HCT116 (cell line): ENCODE data around the gene ERICH3. TPM values are rescaled to one million over a fixed set of nuclear protein-coding genes. Genes with fewer than 3 reads are reported as not detected.

ENCODE experiments used
- ATAC-seq: fragments of 200-7000 bp; cut with Tn5 transposase; 2 replicates; pipeline ENCODE4 v1.9.1; 2020; ENCODE audit warnings: mild to moderate bottlenecking, moderate library complexity
- BruUV-seq: library from RNA; stranded (reverse); fragments of 400-500 nt; replicated peaks from 2 replicates; lab custom pipeline; 2021; lab: Mats Ljungman, UMichigan
- CTCF ChIA-PET: fragments of 300-600 bp; sonication (Branson Sonifier 250); formaldehyde crosslinking; loops from one replicate; lab custom pipeline; 2021; ENCODE audit warnings: antibody characterized with exemption; lab: Charles Lee
- POLR2A ChIA-PET: fragments of 300-600, 350-600 bp; sonication (Branson Sonifier 250); formaldehyde crosslinking; loops from one replicate; lab custom pipeline; 2021; ENCODE audit warnings: antibody characterized with exemption; lab: Charles Lee
- RAD21 ChIA-PET, 2 experiments: fragments of 300-600 bp; sonication (Branson Sonifier 250); formaldehyde crosslinking; loops; one replicate each; lab custom pipeline; 2023; ENCODE audit warnings: low total read pairs in 2 of 2; ENCODE audit not compliant: uncharacterized antibody in 2 of 2, unreplicated experiment in 2 of 2, low non-redundant PET in 1 of 2; lab: Charles Lee
- DNase-seq: peaks from one replicate; pipeline ENCODE4 v3.0.0-alpha.2; 2010; ENCODE audit warnings: low read depth, low spot score
- H2AFZ ChIP-seq: fragments of 200-600 bp; shearing (Covaris generic), sonication (generic); 2 replicates; pipeline ENCODE4 v1.6.1; 2017; ENCODE audit warnings: low read depth, mixed run types, mixed read lengths, antibody characterized with exemption, low read length; ENCODE audit not compliant: poor library complexity, severe bottlenecking
- H3K27ac ChIP-seq: 2 replicates; pipeline ENCODE4 v1.5.1; 2012; ENCODE audit warnings: low read depth, low read length
- H3K27me3 ChIP-seq: fragments of 200-600 bp; sonication (generic); 2 replicates; pipeline ENCODE4 v1.6.1; 2016; ENCODE audit warnings: mixed run types, low read length, mixed read lengths; ENCODE audit not compliant: insufficient read depth
- H3K36me3 ChIP-seq, 2 experiments: fragments of 200-500 bp in 1 of 2; fragments of 200-600 bp in 1 of 2; sonication (Bioruptor generic) in 1 of 2; sonication (generic) in 1 of 2; 2 replicates each; pipeline versions ENCODE4 v1.5.1 to v1.6.1; 2014 to 2016; ENCODE audit warnings: low read length in 2 of 2, inconsistent platforms in 1 of 2, mixed read lengths in 1 of 2, mixed run types in 1 of 2; ENCODE audit not compliant: insufficient read depth in 2 of 2, control insufficient read depth in 1 of 2
- H3K4me1 ChIP-seq, 2 experiments: fragments of 200-600 bp in 1 of 2; sonication (generic) in 1 of 2; 2 replicates each; pipeline versions ENCODE4 v1.5.1 to v1.6.1; 2012 to 2017; ENCODE audit warnings: low read length in 2 of 2, inconsistent platforms in 1 of 2, mild to moderate bottlenecking in 1 of 2, mixed read lengths in 1 of 2, mixed run types in 1 of 2, moderate library complexity in 1 of 2; ENCODE audit not compliant: insufficient read depth in 2 of 2, control insufficient read depth in 1 of 2
- H3K4me2 ChIP-seq: fragments of 200-600 bp; sonication (generic); 2 replicates; pipeline ENCODE4 v1.6.1; 2017; ENCODE audit warnings: mixed run types, low read length, mixed read lengths
- H3K4me3 ChIP-seq, 2 experiments: fragments of 200-600 bp in 1 of 2; sonication (generic) in 1 of 2; replicated peaks in 1 of 2; 2 replicates each; pipeline ENCODE4 v1.5.1; 2011 to 2016; ENCODE audit warnings: low read length in 2 of 2, control low read depth in 1 of 2, low read depth in 1 of 2, mild to moderate bottlenecking in 1 of 2, mixed read lengths in 1 of 2, mixed run types in 1 of 2
- H3K79me2 ChIP-seq: fragments of 200-600 bp; sonication (generic); 2 replicates; pipeline ENCODE4 v1.6.1; 2017; ENCODE audit warnings: mild to moderate bottlenecking, mixed run types, low read length, moderate library complexity, mixed read lengths; ENCODE audit not compliant: insufficient read depth
- H3K9ac ChIP-seq: fragments of 200-600 bp; sonication (generic); 2 replicates; pipeline ENCODE4 v1.6.1; 2016; ENCODE audit warnings: low read length, mixed read lengths
- H3K9me2 ChIP-seq: fragments of 200-600 bp; sonication (generic), shearing (Covaris generic); 2 replicates; pipeline ENCODE4 v1.6.1; 2017; ENCODE audit warnings: mixed run types, mild to moderate bottlenecking, moderate library complexity; ENCODE audit not compliant: insufficient read depth
- H3K9me3 ChIP-seq, 2 experiments: fragments of 200-500 bp in 1 of 2; fragments of 200-600 bp in 1 of 2; sonication (Bioruptor generic) in 1 of 2; sonication (generic) in 1 of 2; 2 replicates each; pipeline ENCODE4 v1.6.1; 2014 to 2017; ENCODE audit warnings: low read length in 2 of 2, mixed read lengths in 2 of 2, inconsistent platforms in 1 of 2, low read depth in 1 of 2, mild to moderate bottlenecking in 1 of 2, mixed run types in 1 of 2, moderate library complexity in 1 of 2; ENCODE audit not compliant: control insufficient read depth in 1 of 2, insufficient read depth in 1 of 2
- H4K20me1 ChIP-seq: fragments of 200-600 bp; sonication (generic), shearing (Covaris generic); 2 replicates; pipeline ENCODE4 v1.6.1; 2017; ENCODE audit warnings: mixed run types, mild to moderate bottlenecking, moderate library complexity; ENCODE audit not compliant: insufficient read depth
- CBX3 ChIP-seq: IDR thresholded peaks from 2 replicates; pipeline ENCODE4 v1.6.1; 2012; ENCODE audit warnings: low read depth
- EGR1 ChIP-seq: IDR thresholded peaks from 2 replicates; pipeline ENCODE4 v1.6.1; 2012; ENCODE audit warnings: low read depth
- EZH2phosphoT487 ChIP-seq: fragments of 200-600 bp; IDR thresholded peaks from 2 replicates; pipeline ENCODE4 v1.6.1; 2018; ENCODE audit warnings: antibody characterized with exemption, borderline replicate concordance
- FOSL1 ChIP-seq: IDR thresholded peaks from 2 replicates; pipeline ENCODE4 v1.6.1; 2012; ENCODE audit warnings: low read depth
- JUND ChIP-seq: IDR thresholded peaks from 2 replicates; pipeline ENCODE4 v1.6.1; 2012
- MAX ChIP-seq: IDR thresholded peaks from 2 replicates; pipeline ENCODE4 v1.6.1; 2012
- POLR2A ChIP-seq: IDR thresholded peaks from 2 replicates; pipeline ENCODE4 v1.7.0; 2011; ENCODE audit warnings: borderline replicate concordance; ENCODE audit not compliant: insufficient read depth, insufficient read length; ENCODE audit errors: extremely low read depth
- POLR2AphosphoS5 ChIP-seq: IDR thresholded peaks from 2 replicates; pipeline ENCODE4 v1.6.1; 2011; ENCODE audit warnings: mild to moderate bottlenecking, low read depth, low read length, moderate library complexity
- RAD21 ChIP-seq: IDR thresholded peaks from 2 replicates; pipeline ENCODE4 v1.6.1; 2012; ENCODE audit warnings: low read depth, mild to moderate bottlenecking
- SIN3A ChIP-seq: IDR thresholded peaks from 2 replicates; pipeline ENCODE4 v1.6.1; 2012; ENCODE audit warnings: low read depth
- SP1 ChIP-seq: IDR thresholded peaks from 2 replicates; pipeline ENCODE4 v1.6.1; 2012; ENCODE audit warnings: low read depth
- TCF7L2 ChIP-seq: IDR thresholded peaks from 2 replicates; pipeline ENCODE4 v1.7.0; 2011; ENCODE audit warnings: borderline replicate concordance, inconsistent platforms; ENCODE audit not compliant: insufficient read depth, insufficient read length; ENCODE audit errors: extremely low read depth
- YY1 ChIP-seq: IDR thresholded peaks from 2 replicates; pipeline ENCODE4 v1.6.1; 2011; ENCODE audit warnings: low read length, low read depth, moderate library complexity, mild to moderate bottlenecking; ENCODE audit not compliant: insufficient replicate concordance; ENCODE audit errors: extremely low read depth
- ZFX ChIP-seq: fragments of 450-650 bp; IDR thresholded peaks from 2 replicates; pipeline ENCODE4 v1.6.1; 2017
- intact Hi-C: fragments of 100-400 bp; cut with micrococcal nuclease; formaldehyde crosslinking; loops from 2 replicates; pipeline ENCODE4 v1.10.0; 2022
- total RNA-seq: library from RNA; stranded (reverse); gene quantifications from one replicate; pipeline ENCODE4 v1.2.1, GENCODE V29; 2021; ENCODE audit not compliant: unreplicated experiment
- TF ChIP-seq, protein P1 (sequence below): IDR thresholded peaks from 2 replicates; pipeline ENCODE4 v1.6.1; 2012; ENCODE audit warnings: low read depth
- TF ChIP-seq, protein P2 (sequence below), 3 experiments: fragments of 200-600 bp in 1 of 3; sonication (generic) in 1 of 3; IDR thresholded peaks in 2 of 3; conservative IDR thresholded peaks in 1 of 3; 2 replicates each; pipeline ENCODE4 v1.5.1; 2012 to 2017; ENCODE audit warnings: low read depth in 2 of 3, low read length in 2 of 3, antibody characterized with exemption in 1 of 3, borderline replicate concordance in 1 of 3, control low read depth in 1 of 3, mild to moderate bottlenecking in 1 of 3, mixed read lengths in 1 of 3, mixed run types in 1 of 3, moderate library complexity in 1 of 3; ENCODE audit not compliant: insufficient read depth in 1 of 3
- TF ChIP-seq, protein P3 (sequence below): IDR thresholded peaks from 2 replicates; pipeline ENCODE4 v1.6.1; 2012

Gene ERICH3
- total RNA-seq, 1 experiment from 2014 or later = not detected

- H3K4me3 ChIP-seq = no peak overlapping the region
- H3K4me2 ChIP-seq = no peak overlapping the region
- no peak overlapping the region for H3K9ac ChIP-seq
- H3K27ac ChIP-seq = no peak overlapping the region
- TF ChIP-seq, protein P1, sequence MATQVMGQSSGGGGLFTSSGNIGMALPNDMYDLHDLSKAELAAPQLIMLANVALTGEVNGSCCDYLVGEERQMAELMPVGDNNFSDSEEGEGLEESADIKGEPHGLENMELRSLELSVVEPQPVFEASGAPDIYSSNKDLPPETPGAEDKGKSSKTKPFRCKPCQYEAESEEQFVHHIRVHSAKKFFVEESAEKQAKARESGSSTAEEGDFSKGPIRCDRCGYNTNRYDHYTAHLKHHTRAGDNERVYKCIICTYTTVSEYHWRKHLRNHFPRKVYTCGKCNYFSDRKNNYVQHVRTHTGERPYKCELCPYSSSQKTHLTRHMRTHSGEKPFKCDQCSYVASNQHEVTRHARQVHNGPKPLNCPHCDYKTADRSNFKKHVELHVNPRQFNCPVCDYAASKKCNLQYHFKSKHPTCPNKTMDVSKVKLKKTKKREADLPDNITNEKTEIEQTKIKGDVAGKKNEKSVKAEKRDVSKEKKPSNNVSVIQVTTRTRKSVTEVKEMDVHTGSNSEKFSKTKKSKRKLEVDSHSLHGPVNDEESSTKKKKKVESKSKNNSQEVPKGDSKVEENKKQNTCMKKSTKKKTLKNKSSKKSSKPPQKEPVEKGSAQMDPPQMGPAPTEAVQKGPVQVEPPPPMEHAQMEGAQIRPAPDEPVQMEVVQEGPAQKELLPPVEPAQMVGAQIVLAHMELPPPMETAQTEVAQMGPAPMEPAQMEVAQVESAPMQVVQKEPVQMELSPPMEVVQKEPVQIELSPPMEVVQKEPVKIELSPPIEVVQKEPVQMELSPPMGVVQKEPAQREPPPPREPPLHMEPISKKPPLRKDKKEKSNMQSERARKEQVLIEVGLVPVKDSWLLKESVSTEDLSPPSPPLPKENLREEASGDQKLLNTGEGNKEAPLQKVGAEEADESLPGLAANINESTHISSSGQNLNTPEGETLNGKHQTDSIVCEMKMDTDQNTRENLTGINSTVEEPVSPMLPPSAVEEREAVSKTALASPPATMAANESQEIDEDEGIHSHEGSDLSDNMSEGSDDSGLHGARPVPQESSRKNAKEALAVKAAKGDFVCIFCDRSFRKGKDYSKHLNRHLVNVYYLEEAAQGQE = no peak
- TF ChIP-seq SIN3A (no peak), POLR2A (no peak), ZFX (no peak), FOSL1 (no peak), MAX (no peak), SP1 (no peak), JUND (no peak), RAD21 (no peak), CBX3 (no peak), EGR1 (no peak), EZH2phosphoT487 (no peak), POLR2AphosphoS5 (no peak), YY1 (no peak), TCF7L2 (no peak)
- TF ChIP-seq, protein P2, sequence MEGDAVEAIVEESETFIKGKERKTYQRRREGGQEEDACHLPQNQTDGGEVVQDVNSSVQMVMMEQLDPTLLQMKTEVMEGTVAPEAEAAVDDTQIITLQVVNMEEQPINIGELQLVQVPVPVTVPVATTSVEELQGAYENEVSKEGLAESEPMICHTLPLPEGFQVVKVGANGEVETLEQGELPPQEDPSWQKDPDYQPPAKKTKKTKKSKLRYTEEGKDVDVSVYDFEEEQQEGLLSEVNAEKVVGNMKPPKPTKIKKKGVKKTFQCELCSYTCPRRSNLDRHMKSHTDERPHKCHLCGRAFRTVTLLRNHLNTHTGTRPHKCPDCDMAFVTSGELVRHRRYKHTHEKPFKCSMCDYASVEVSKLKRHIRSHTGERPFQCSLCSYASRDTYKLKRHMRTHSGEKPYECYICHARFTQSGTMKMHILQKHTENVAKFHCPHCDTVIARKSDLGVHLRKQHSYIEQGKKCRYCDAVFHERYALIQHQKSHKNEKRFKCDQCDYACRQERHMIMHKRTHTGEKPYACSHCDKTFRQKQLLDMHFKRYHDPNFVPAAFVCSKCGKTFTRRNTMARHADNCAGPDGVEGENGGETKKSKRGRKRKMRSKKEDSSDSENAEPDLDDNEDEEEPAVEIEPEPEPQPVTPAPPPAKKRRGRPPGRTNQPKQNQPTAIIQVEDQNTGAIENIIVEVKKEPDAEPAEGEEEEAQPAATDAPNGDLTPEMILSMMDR (IDR thresholded peaks at IDR 0.05 in 2 of 3, conservative IDR thresholded peaks at IDR 0.05 in 1 of 3; ENCODE audit: borderline replicate concordance in 1 of 3, insufficient read depth in 1 of 3, low read depth in 2 of 3, low read length in 2 of 3) = no peak
- TF ChIP-seq, protein P3, sequence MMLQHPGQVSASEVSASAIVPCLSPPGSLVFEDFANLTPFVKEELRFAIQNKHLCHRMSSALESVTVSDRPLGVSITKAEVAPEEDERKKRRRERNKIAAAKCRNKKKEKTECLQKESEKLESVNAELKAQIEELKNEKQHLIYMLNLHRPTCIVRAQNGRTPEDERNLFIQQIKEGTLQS = no peak
- TF ChIP-seq, all 23 proteins: peak for 0
- Histone ChIP-seq H3K27me3 (peaks cover 16% of the 10 kb centered on the region; the same call in 1 of the 2 replicates), H3K79me2 (no peaks in the 10 kb centered on the region), H3K9me3 (no peaks in the 10 kb centered on the region), H3K36me3 (no peaks in the 10 kb centered on the region), H4K20me1 (no peaks in the 10 kb centered on the region), H2AFZ (no peak overlapping the region), H3K9me2 (no peaks in the 10 kb centered on the region), H3K4me1 (no peaks in the 10 kb centered on the region)
- RAD21 ChIA-PET = no interaction called here
- no peak for ATAC-seq
- BruUV-seq = no TSS peak
- CTCF ChIA-PET = no interaction called here
- intact Hi-C loops = no loop called here
- POLR2A ChIA-PET = no interaction called here
- no peak for DNase-seq
Observed at GRCh38 chr1:74548961-74549750, 124.4 kb downstream of the ERICH3 start.
